Keratinocyte (primary cell): ENCODE data around the gene AVPR2. TPM values are rescaled to one million over a fixed set of nuclear protein-coding genes. Genes with fewer than 3 reads are reported as not detected.
A peak's percentile ranks its signal among the peaks of the same experiment; 100 is the strongest.

Experiments used
- DNase-seq: peaks from one replicate; pipeline ENCODE4 v3.0.0-alpha.2; 2011; ENCODE audit warnings: low read depth, missing footprints, low spot score
- FAIRE-seq: peaks from 2 replicates; lab custom pipeline; 2011; peaks lifted over from hg19 to GRCh38; lab: Jason Lieb, UNC
- H2AFZ ChIP-seq: 2 replicates; pipeline ENCODE4 v1.6.0; 2012; ENCODE audit warnings: low read length, control low read depth, inconsistent platforms; ENCODE audit not compliant: control insufficient read depth
- H3K27ac ChIP-seq: 2 replicates; pipeline ENCODE4 v1.5.1; 2011; ENCODE audit warnings: low read length; ENCODE audit not compliant: control insufficient read depth, insufficient read depth
- H3K27me3 ChIP-seq: 3 replicates; pipeline ENCODE4 v1.6.0; 2011; ENCODE audit warnings: low read length; ENCODE audit not compliant: control insufficient read depth, insufficient read depth; ENCODE audit errors: extremely low read depth
- H3K36me3 ChIP-seq, 2 experiments: 2 replicates in 1 of 2; 3 replicates in 1 of 2; pipeline ENCODE4 v1.5.1; 2011; ENCODE audit warnings: low read length in 2 of 2, mild to moderate bottlenecking in 1 of 2; ENCODE audit not compliant: control insufficient read depth in 2 of 2, insufficient read depth in 2 of 2; ENCODE audit errors: extremely low read depth in 1 of 2
- H3K4me1 ChIP-seq: 3 replicates; pipeline ENCODE4 v1.5.1; 2011; ENCODE audit warnings: low read length; ENCODE audit not compliant: control insufficient read depth, insufficient read depth; ENCODE audit errors: extremely low read depth
- H3K4me2 ChIP-seq: 3 replicates; pipeline ENCODE4 v1.6.0; 2011; ENCODE audit warnings: low read depth, low read length; ENCODE audit not compliant: control insufficient read depth, insufficient read depth; ENCODE audit errors: extremely low read depth
- H3K4me3 ChIP-seq, 3 experiments: fragments of 200-600 bp in 1 of 3; sonication (generic) in 1 of 3; 2 replicates in 2 of 3; 3 replicates in 1 of 3; pipeline ENCODE4 v1.5.1; 2011 to 2016; ENCODE audit warnings: low read length in 3 of 3, mild to moderate bottlenecking in 3 of 3, control low read depth in 2 of 3, inconsistent platforms in 1 of 3, low read depth in 1 of 3, mixed read lengths in 1 of 3, mixed run types in 1 of 3, moderate library complexity in 1 of 3; ENCODE audit not compliant: control insufficient read depth in 2 of 3, insufficient read depth in 2 of 3; ENCODE audit errors: extremely low read depth in 1 of 3
- H3K79me2 ChIP-seq: 2 replicates; pipeline ENCODE4 v1.6.0; 2012; ENCODE audit warnings: low read length; ENCODE audit not compliant: control insufficient read depth, insufficient read depth
- H3K9ac ChIP-seq: 3 replicates; pipeline ENCODE4 v1.6.0; 2011; ENCODE audit warnings: low read length; ENCODE audit not compliant: control insufficient read depth, insufficient read depth; ENCODE audit errors: extremely low read depth
- H3K9me1 ChIP-seq: 3 replicates; pipeline ENCODE4 v1.6.0; 2011; ENCODE audit warnings: low read length; ENCODE audit not compliant: control insufficient read depth, insufficient read depth; ENCODE audit errors: extremely low read depth
- H3K9me3 ChIP-seq: 2 replicates; pipeline ENCODE4 v1.5.1; 2012; ENCODE audit warnings: low read depth, low read length; ENCODE audit not compliant: control insufficient read depth
- H4K20me1 ChIP-seq: 3 replicates; pipeline ENCODE4 v1.6.0; 2011; ENCODE audit warnings: low read length; ENCODE audit not compliant: control insufficient read depth, insufficient read depth; ENCODE audit errors: extremely low read depth
- CTCF ChIP-seq, 3 experiments: IDR thresholded peaks in 1 of 3; conservative IDR thresholded peaks in 1 of 3; optimal IDR thresholded peaks in 1 of 3; 2 replicates in 2 of 3; 3 replicates in 1 of 3; pipeline versions ENCODE3 to v1.5.1; 2011; ENCODE audit warnings: low read length in 3 of 3, mild to moderate bottlenecking in 3 of 3, moderate library complexity in 2 of 3, control low read depth in 1 of 3, inconsistent platforms in 1 of 3; ENCODE audit not compliant: insufficient read depth in 2 of 3; ENCODE audit errors: extremely low read depth in 1 of 3
- EZH2 ChIP-seq: IDR thresholded peaks from one replicate; pipeline ENCODE4 v1.6.1; 2012; ENCODE audit warnings: inconsistent platforms, mild to moderate bottlenecking, low read length, moderate library complexity
- dilution Hi-C: fragments of 300-500 bp; cut with MboI; formaldehyde crosslinking; loops from one replicate; pipeline ENCODE4 v1.7.0; 2020; ENCODE audit warnings: low sequenced_read_pairs; ENCODE audit not compliant: extremely low pct_ligation_motif_present
- polyA plus RNA-seq, 5 experiments: library from polyadenylated mRNA; depleted of rRNA in 3 of 5; stranded (reverse) in 3 of 5; stranded (forward) in 1 of 5; unstranded in 1 of 5; fragments of >200 nt; gene quantifications; 1 replicate in 1 of 5; 2 replicates in 3 of 5; 3 replicates in 1 of 5; pipeline versions ENCODE4 v1.2.1 to v1.2.3, GENCODE V29; 2011 to 2012; ENCODE audit warnings: missing spikeins in 2 of 5, low read depth in 1 of 5, low replicate concordance in 1 of 5

Gene AVPR2
- polyA plus RNA-seq, 1 donor (not counting 4 experiments of a cell fraction or from before 2014, with no cell fraction given): not detected

GRCh38 chrX:153953342-153953830, 48.9 kb downstream of the AVPR2 start:
- Histone ChIP-seq H3K9me3 (no peaks in the 10 kb centered on the region), H3K9ac (no peak overlapping the region), H4K20me1 (no peaks in the 10 kb centered on the region), H3K79me2 (no peaks in the 10 kb centered on the region), H3K27ac (no peak overlapping the region), H3K4me3 (no peak overlapping the region), H3K4me2 (no peak overlapping the region), H3K36me3 (peaks cover 34 to 47% of the 10 kb centered on the region in 2 experiments), H3K4me1 (no peaks in the 10 kb centered on the region), H2AFZ (no peak overlapping the region), H3K9me1 (no peaks in the 10 kb centered on the region), H3K27me3 (no peaks in the 10 kb centered on the region)
- DNase-seq (no peak), FAIRE-seq (no peak)
- dilution Hi-C loops: no loop called here
- TF ChIP-seq EZH2: no peak
- TF ChIP-seq CTCF (optimal IDR thresholded peaks at IDR 0.05 in 1 of 3, IDR thresholded peaks at IDR 0.05 in 1 of 3, conservative IDR thresholded peaks at IDR 0.05 in 1 of 3; ENCODE audit: extremely low read depth in 1 of 3, insufficient read depth in 2 of 3, low read length in 3 of 3): peak in 2 of 3 experiments; percentile 84 to 96

GRCh38 chrX:153953892-153954557, 49.6 kb downstream of the AVPR2 start:
- Histone ChIP-seq H3K9ac (no peak overlapping the region), H3K27ac (no peak overlapping the region), H3K79me2 (no peaks in the 10 kb centered on the region), H3K4me2 (no peak overlapping the region), H3K4me1 (no peaks in the 10 kb centered on the region), H3K36me3 (peaks cover 36 to 47% of the 10 kb centered on the region in 2 experiments), H2AFZ (no peak overlapping the region), H4K20me1 (no peaks in the 10 kb centered on the region), H3K9me3 (no peaks in the 10 kb centered on the region), H3K9me1 (no peaks in the 10 kb centered on the region), H3K4me3 (no peak overlapping the region), H3K27me3 (no peaks in the 10 kb centered on the region)
- dilution Hi-C loops: no loop called here
- DNase-seq: no peak
- FAIRE-seq: no peak
- TF ChIP-seq EZH2 (no peak), CTCF (optimal IDR thresholded peaks at IDR 0.05 in 1 of 3, IDR thresholded peaks at IDR 0.05 in 1 of 3, conservative IDR thresholded peaks at IDR 0.05 in 1 of 3; ENCODE audit: extremely low read depth in 1 of 3, insufficient read depth in 2 of 3, low read length in 3 of 3) (no peak)
